Cardiac muscle cell (in vitro differentiated cells and primary cell): ENCODE data around the gene CREB3L2. TPM values are rescaled to one million over a fixed set of nuclear protein-coding genes. Genes with fewer than 3 reads are reported as not detected.

ENCODE experiments used
- DNase-seq, 2 donors: peaks; one replicate each; pipeline versions ENCODE4 v3.0.0 to v3.0.0-alpha.2; 2010 to 2017; ENCODE audit warnings: low read depth in 1 of 2, low spot score in 1 of 2
- H3K27ac ChIP-seq: fragments of 200-600 bp; sonication (generic); 2 replicates; pipeline ENCODE4 v1.5.1; 2016
- H3K27me3 ChIP-seq: fragments of 200-600 bp; sonication (generic); 2 replicates; pipeline ENCODE4 v1.6.0; 2016; ENCODE audit warnings: control low read depth
- H3K36me3 ChIP-seq: fragments of 200-600 bp; sonication (generic); 2 replicates; pipeline ENCODE4 v1.5.1; 2016; ENCODE audit warnings: control low read depth
- H3K4me1 ChIP-seq: fragments of 200-600 bp; sonication (generic); 2 replicates; pipeline ENCODE4 v1.8.1; 2017; ENCODE audit warnings: low read depth, mild to moderate bottlenecking, mixed run types
- H3K4me3 ChIP-seq: fragments of 200-600 bp; sonication (generic); 2 replicates; pipeline ENCODE4 v1.5.1; 2016; ENCODE audit warnings: mild to moderate bottlenecking
- H3K9me3 ChIP-seq: fragments of 200-600 bp; sonication (generic); 2 replicates; pipeline ENCODE4 v1.5.1; 2017; ENCODE audit warnings: low read depth, mild to moderate bottlenecking, control low read depth
- polyA plus RNA-seq: library from polyadenylated mRNA; unstranded; fragments of >200 nt; fragmentation: Nextera tagmentation; extraction: Ambion mirVana; gene quantifications from 2 replicates; pipeline ENCODE4 v1.2.1, GENCODE V29; 2016
- total RNA-seq: library from RNA; depleted of rRNA; stranded (reverse); fragments of >200 nt; gene quantifications from 2 replicates; pipeline ENCODE4 v1.2.3, GENCODE V29; 2016
- TF ChIP-seq, protein P1 (sequence below): IDR thresholded peaks from 2 replicates; pipeline ENCODE4 v1.5.1; 2012; ENCODE audit warnings: low read depth, mild to moderate bottlenecking, low read length

The CREB3L2 gene
- total and polyA plus RNA-seq, 2 experiments from 2014 or later, result 22.1 to 24.3 TPM

DNA sequence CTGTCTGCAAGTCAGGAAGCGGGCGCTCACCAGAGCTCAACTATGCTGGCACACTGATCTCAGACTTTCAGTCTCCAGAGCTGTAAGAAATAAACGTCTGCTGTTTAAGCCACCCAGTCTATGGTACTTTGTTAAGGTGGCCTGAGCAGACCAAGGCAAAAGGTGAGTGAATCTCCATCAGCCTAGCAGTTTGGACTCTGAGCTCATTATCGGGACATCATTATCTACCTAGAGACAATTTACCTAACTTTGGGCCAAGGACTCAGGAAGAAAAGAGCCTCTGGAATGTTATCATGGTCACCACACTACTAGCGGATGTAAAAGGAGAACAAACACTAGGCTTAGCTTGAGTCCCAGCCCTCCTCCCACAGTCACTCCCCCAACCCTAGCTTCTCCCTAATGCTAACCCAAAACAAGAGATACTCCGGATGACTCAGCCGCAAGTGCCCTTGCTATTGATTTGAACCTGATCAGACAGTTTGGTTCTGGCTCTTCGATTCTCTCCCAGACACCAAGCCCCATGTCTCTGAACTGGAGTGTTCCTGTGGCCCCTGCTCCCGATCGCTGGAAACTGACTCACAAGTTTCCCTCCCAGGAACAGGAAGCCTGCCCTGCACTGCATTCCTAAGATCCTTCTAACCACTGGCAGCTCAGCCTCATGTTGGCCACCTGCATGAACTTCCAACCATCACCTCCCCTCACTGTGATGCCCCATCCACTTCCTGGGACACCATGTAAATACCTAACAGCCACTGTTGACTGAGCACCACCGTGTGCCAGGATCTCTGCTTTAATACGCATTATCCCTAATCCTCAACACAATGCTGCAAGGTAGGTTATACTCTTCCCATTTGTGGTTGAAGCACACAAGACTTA is 34.5 kb downstream of the CREB3L2 start:
- peak in 1 of 2 donors; percentile 69 for DNase-seq
- H3K4me3 ChIP-seq, result no peak overlapping the region
- no peaks in the 10 kb centered on the region for H3K9me3 ChIP-seq
- no peaks in the 10 kb centered on the region for H3K27me3 ChIP-seq
- no peaks in the 10 kb centered on the region for H3K36me3 ChIP-seq
- H3K4me1 ChIP-seq, result peaks cover 4% of the 10 kb centered on the region
- TF ChIP-seq, protein P1, sequence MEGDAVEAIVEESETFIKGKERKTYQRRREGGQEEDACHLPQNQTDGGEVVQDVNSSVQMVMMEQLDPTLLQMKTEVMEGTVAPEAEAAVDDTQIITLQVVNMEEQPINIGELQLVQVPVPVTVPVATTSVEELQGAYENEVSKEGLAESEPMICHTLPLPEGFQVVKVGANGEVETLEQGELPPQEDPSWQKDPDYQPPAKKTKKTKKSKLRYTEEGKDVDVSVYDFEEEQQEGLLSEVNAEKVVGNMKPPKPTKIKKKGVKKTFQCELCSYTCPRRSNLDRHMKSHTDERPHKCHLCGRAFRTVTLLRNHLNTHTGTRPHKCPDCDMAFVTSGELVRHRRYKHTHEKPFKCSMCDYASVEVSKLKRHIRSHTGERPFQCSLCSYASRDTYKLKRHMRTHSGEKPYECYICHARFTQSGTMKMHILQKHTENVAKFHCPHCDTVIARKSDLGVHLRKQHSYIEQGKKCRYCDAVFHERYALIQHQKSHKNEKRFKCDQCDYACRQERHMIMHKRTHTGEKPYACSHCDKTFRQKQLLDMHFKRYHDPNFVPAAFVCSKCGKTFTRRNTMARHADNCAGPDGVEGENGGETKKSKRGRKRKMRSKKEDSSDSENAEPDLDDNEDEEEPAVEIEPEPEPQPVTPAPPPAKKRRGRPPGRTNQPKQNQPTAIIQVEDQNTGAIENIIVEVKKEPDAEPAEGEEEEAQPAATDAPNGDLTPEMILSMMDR, result no peak
- H3K27ac ChIP-seq, result peak overlapping the region; percentile 69

DNA sequence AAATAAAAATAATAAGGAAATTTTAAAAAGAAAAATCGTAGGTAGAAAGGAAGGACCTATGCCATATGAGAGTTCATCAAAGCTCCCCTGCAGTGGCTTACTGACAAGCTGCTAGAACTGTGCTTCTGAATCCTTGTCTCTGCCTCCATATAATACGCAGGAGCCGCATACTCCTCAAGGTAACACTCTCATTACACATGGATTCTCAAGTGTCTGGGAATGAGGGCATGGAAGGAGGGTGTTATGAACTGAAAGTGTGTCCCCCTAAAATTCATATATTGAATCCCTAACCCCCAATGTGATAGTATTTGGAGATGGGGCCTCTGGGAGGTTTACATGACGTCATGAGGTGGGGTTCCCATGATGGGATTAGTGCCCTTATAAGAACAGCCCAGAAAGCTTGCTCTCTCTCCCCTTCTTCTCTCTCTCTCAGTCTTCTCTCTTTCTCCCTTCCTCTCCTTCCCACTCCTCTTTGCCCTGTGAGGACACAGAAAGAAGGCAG is 35.2 kb downstream of the CREB3L2 start:
- Histone ChIP-seq H3K9me3 (no peaks in the 10 kb centered on the region), H3K36me3 (no peaks in the 10 kb centered on the region), H3K4me1 (peaks cover 4% of the 10 kb centered on the region), H3K27ac (peak overlapping the region; percentile 69), H3K4me3 (no peak overlapping the region), H3K27me3 (no peaks in the 10 kb centered on the region)
- no peak for DNase-seq
- TF ChIP-seq, protein P1, result no peak

DNA sequence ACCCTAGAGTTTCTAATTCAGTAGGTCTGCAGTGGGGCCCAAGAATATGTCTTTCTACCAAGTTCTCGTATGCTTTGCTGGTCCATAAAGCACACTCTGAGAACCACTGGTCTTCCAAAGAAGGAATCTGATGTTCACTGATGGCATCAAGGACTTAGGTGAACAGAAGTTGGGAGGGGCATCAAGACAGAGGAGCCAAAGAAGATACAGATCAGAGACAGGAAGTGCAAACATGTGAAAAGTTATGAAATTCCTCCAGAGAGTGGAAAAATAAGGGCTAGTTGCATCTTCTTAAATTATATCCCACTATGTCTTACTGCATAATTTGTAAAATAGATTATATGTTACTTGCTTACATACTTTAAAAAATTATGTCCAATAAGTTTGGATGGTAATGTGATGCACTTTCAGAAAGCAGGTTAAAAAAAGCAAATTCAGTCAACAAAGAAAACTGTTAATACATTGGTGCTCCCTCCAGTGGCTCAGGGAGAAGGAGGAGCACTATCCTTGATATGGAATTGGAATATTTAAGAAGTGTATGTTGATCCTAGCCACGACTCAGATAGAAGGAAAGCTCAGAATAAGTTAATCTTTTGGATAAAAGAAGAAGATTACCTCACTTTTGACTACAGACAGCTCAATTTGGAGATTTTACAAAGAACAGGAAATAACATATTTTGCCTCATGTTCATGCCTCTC is 35.8 kb downstream of the CREB3L2 start:
- DNase-seq, result no peak
- TF ChIP-seq, protein P1, result peak; percentile 22
- Histone ChIP-seq H3K36me3 (no peaks in the 10 kb centered on the region), H3K4me3 (no peak overlapping the region), H3K27ac (no peak overlapping the region), H3K4me1 (peaks cover 4% of the 10 kb centered on the region), H3K27me3 (no peaks in the 10 kb centered on the region), H3K9me3 (no peaks in the 10 kb centered on the region)

DNA sequence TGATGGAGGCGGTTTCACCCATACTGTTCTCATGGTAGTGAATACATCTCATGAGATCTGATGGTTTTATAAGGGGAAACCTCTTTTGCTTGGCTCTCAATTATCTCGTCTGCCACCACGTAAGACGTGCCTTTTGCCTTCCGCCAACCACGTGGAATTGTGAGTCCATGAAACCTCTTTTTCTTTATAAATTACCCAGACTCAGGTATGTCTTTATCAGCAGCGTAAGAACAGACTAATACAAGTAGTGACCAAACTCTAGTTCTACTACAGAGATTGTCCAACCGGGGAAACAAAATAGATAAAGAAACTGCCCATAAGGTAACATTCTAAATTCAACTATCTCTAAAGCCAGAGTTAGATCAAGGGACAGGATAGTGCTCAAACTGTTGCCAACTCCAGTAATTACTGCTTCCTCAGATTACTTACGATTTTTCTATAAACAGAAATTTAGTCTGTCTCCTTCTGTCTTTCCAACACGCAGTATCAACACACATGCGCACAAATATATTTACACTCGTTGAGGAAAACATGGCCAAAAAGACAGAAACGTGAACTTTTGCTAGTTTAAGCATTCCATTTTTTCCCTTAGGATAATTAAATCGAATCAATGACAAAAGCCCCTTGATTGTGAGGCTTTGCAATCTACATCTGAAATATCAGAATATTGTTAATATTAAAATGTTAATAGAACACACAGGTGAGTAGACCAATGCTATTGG is 36.9 kb downstream of the CREB3L2 start:
- no peaks in the 10 kb centered on the region for H3K9me3 ChIP-seq
- no peak overlapping the region for H3K27ac ChIP-seq
- no peak overlapping the region for H3K4me3 ChIP-seq
- no peak for DNase-seq
- H3K36me3 ChIP-seq, result no peaks in the 10 kb centered on the region
- H3K27me3 ChIP-seq, result no peaks in the 10 kb centered on the region
- H3K4me1 ChIP-seq, result peaks cover 4% of the 10 kb centered on the region
- TF ChIP-seq, protein P1, result no peak

DNA sequence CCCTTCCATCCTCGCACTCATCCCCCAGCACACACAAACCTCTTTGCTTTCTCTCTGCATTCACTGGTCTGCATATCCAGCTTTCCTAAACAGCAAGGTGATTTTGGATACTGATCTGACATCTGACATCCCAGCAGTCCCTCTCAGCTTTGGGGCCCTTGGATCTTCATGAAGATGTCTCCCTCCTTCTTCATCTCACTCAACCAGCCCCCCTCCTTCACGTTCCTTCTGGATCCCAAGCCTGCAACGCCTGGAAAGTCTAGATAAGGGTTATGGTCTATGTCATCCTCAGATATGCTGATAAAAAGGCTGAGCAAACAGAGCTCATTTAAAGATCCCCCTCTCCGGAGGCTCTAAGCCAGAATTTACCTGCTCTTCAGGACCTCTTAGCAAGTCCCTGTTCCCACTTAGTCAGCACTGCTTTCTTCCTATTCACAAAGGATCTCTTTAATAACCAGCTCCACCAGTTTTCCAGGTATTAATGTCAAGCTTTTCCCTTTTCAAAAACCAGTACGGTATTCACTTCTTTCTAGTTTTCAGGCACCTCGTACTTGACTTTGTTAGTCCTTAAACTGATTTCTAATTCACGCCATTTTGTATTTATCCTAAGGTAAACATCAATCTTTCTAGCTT is 38.9 kb downstream of the CREB3L2 start:
- TF ChIP-seq, protein P1, result no peak
- H3K27ac ChIP-seq, result no peak overlapping the region
- DNase-seq, result no peak
- no peak overlapping the region for H3K4me3 ChIP-seq
- no peaks in the 10 kb centered on the region for H3K27me3 ChIP-seq
- peaks cover 9% of the 10 kb centered on the region for H3K4me1 ChIP-seq
- no peaks in the 10 kb centered on the region for H3K9me3 ChIP-seq
- H3K36me3 ChIP-seq, result no peaks in the 10 kb centered on the region
